ENCODE results near the gene ARL2BP.

Gene ARL2BP

GRCh38 chr16:57283214-57283958 lies 38.3 kb downstream of the ARL2BP start:
- DNase-seq (ENCODE audit: low read depth in 2 of 2), result no peak

- DNase-seq (ENCODE audit: low read depth in 2 of 2), result no peak
Observed at GRCh38 chr16:57283959-57284208, 38.8 kb downstream of the ARL2BP start.

- DNase-seq (ENCODE audit: low read depth in 2 of 2), result peak in 1 of 2 donors; percentile 15
Observed at GRCh38 chr16:57284209-57284951, 39.3 kb downstream of the ARL2BP start, which contains the start of gene PLLP. PLLP (minus strand) TSS chr16:57284672; CDS start chr16:57284540, 132 bp downstream.

GRCh38 chr16:57284952-57285363 lies 39.9 kb downstream of the ARL2BP start:
- no peak for DNase-seq (ENCODE audit: low read depth in 2 of 2)

- no peak for DNase-seq (ENCODE audit: low read depth in 2 of 2)
Observed at GRCh38 chr16:57285379-57285778, 40.3 kb downstream of the ARL2BP start.

- DNase-seq (ENCODE audit: low read depth in 2 of 2), result no peak
Observed at GRCh38 chr16:57289391-57290257, 44.6 kb downstream of the ARL2BP start.

- DNase-seq (ENCODE audit: low read depth in 2 of 2), result no peak
Observed at GRCh38 chr16:57297856-57298255, 52.8 kb downstream of the ARL2BP start.

GRCh38 chr16:57299009-57299718 lies 54.1 kb downstream of the ARL2BP start:
- peak in 1 of 2 donors; percentile 12 for DNase-seq (ENCODE audit: low read depth in 2 of 2)

- DNase-seq (ENCODE audit: low read depth in 2 of 2), result peak; percentile 75 to 79
Observed at GRCh38 chr16:57299719-57300386, 54.8 kb downstream of the ARL2BP start.

- peak; percentile 96 for DNase-seq (ENCODE audit: low read depth in 2 of 2)
Observed at GRCh38 chr16:57300387-57301125, 55.5 kb downstream of the ARL2BP start.

GRCh38 chr16:57301126-57301817 lies 56.2 kb downstream of the ARL2BP start:
- DNase-seq (ENCODE audit: low read depth in 2 of 2), result no peak
